ENCODE measurements around the gene COX8C. TPM values are rescaled to one million over a fixed set of nuclear protein-coding genes. Genes with fewer than 3 reads are reported as not detected.

The COX8C gene
- total and polyA plus RNA-seq, 9 of the 15 experiments (the other 6 are each of a cell fraction or from before 2014, with no cell fraction given), result not detected

DNA sequence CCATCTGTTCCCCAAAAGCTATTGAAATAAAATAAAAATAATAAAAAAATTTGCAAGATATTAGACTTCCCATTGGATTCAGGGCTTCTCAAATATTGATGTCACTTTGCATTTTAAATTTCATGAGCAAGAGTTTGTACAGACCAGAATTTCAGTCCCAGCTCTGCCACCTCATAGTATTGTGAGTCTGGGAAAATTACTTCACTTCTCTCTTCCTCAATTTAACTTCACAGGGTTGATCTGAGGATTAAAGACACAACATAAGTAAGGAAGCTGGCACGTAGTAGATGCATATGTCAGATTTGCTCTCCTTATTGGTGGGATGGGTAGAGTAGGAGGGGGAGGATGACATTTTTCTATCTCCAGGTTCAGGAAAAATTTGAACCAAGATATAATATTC lies 32.8 kb downstream of the COX8C start (continued):
- TF ChIP-seq E2F5 (CRISPR knock-in tag; IDR thresholded peaks at IDR 0.05) (no peak), MIER1 (IDR thresholded peaks at IDR 0.05; ENCODE audit: low read depth) (no peak), JUNB (CRISPR knock-in tag; conservative IDR thresholded peaks at IDR 0.05) (no peak), ZZZ3 (IDR thresholded peaks at IDR 0.05) (no peak), TAF7 (tag; IDR thresholded peaks at IDR 0.05) (no peak), NFYB (IDR thresholded peaks at IDR 0.05; ENCODE audit: extremely low read depth, insufficient read length) (no peak), EGR1 (conservative IDR thresholded peaks at IDR 0.05) (no peak), TFAP4 (CRISPR knock-in tag; IDR thresholded peaks at IDR 0.05; ENCODE audit: borderline replicate concordance) (no peak), ZNF695 (CRISPR knock-in tag; IDR thresholded peaks at IDR 0.05) (no peak)
- TF ChIP-seq, protein P1, sequence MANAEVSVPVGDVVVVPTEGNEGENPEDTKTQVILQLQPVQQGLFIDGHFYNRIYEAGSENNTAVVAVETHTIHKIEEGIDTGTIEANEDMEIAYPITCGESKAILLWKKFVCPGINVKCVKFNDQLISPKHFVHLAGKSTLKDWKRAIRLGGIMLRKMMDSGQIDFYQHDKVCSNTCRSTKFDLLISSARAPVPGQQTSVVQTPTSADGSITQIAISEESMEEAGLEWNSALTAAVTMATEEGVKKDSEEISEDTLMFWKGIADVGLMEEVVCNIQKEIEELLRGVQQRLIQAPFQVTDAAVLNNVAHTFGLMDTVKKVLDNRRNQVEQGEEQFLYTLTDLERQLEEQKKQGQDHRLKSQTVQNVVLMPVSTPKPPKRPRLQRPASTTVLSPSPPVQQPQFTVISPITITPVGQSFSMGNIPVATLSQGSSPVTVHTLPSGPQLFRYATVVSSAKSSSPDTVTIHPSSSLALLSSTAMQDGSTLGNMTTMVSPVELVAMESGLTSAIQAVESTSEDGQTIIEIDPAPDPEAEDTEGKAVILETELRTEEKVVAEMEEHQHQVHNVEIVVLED (CRISPR knock-in tag; IDR thresholded peaks at IDR 0.05), result no peak
